ENCODE measurements around the gene CHST13.

Gene CHST13

GRCh38 chr3:126507886-126508285 lies 16.1 kb upstream of the CHST13 start:
- no peak for DNase-seq (ENCODE audit: low read depth, low spot score)
- H3K27ac ChIP-seq: no peak overlapping the region

- no peak for DNase-seq (ENCODE audit: low read depth, low spot score)
Observed at GRCh38 chr3:126508564-126508964, 15.4 kb upstream of the CHST13 start.

GRCh38 chr3:126509597-126510307 lies 14.2 kb upstream of the CHST13 start:
- DNase-seq (ENCODE audit: low read depth, low spot score): peak; percentile 10
- no peak overlapping the region for H3K27ac ChIP-seq

More at GRCh38 chr3:126508564-126508964, 15.4 kb upstream of the CHST13 start:
- H3K27ac ChIP-seq: no peak overlapping the region

GRCh38 chr3:126510308-126510910 lies 13.5 kb upstream of the CHST13 start:
- no peak overlapping the region for H3K27ac ChIP-seq
- DNase-seq (ENCODE audit: low read depth, low spot score): no peak

- DNase-seq (ENCODE audit: low read depth, low spot score): no peak
- no peak overlapping the region for H3K27ac ChIP-seq
Observed at GRCh38 chr3:126511291-126511690, 12.7 kb upstream of the CHST13 start.

GRCh38 chr3:126512026-126512425 lies 11.9 kb upstream of the CHST13 start:
- no peak for DNase-seq (ENCODE audit: low read depth, low spot score)
- no peak overlapping the region for H3K27ac ChIP-seq

GRCh38 chr3:126512916-126513650 lies 10.9 kb upstream of the CHST13 start:
- DNase-seq (ENCODE audit: low read depth, low spot score): no peak
- no peak overlapping the region for H3K27ac ChIP-seq

- no peak overlapping the region for H3K27ac ChIP-seq
- no peak for DNase-seq (ENCODE audit: low read depth, low spot score)
Observed at GRCh38 chr3:126514161-126514560, 9.8 kb upstream of the CHST13 start.

GRCh38 chr3:126515066-126515706 lies 8.8 kb upstream of the CHST13 start:
- H3K27ac ChIP-seq: no peak overlapping the region
- DNase-seq (ENCODE audit: low read depth, low spot score): no peak

- H3K27ac ChIP-seq: no peak overlapping the region
- DNase-seq (ENCODE audit: low read depth, low spot score): no peak
Observed at GRCh38 chr3:126516152-126516935, 7.6 kb upstream of the CHST13 start.

GRCh38 chr3:126516936-126517290 lies 7.0 kb upstream of the CHST13 start:
- DNase-seq (ENCODE audit: low read depth, low spot score): no peak
- H3K27ac ChIP-seq: no peak overlapping the region

GRCh38 chr3:126517291-126517951 lies 6.5 kb upstream of the CHST13 start, which contains the start of gene UROC1:
TSS of gene UROC1 (minus strand) at chr3:126517773. CDS start at chr3:126517719, 54 bp downstream.
- DNase-seq (ENCODE audit: low read depth, low spot score): no peak
- H3K27ac ChIP-seq: no peak within 1 kb of the TSS

GRCh38 chr3:126517986-126518778 lies 5.8 kb upstream of the CHST13 start:
- no peak overlapping the region for H3K27ac ChIP-seq
- no peak for DNase-seq (ENCODE audit: low read depth, low spot score)

GRCh38 chr3:126518779-126519177 lies 5.2 kb upstream of the CHST13 start:
- no peak for DNase-seq (ENCODE audit: low read depth, low spot score)
- no peak overlapping the region for H3K27ac ChIP-seq

- no peak overlapping the region for H3K27ac ChIP-seq
- no peak for DNase-seq (ENCODE audit: low read depth, low spot score)
Observed at GRCh38 chr3:126519506-126520455, 4.2 kb upstream of the CHST13 start.

- DNase-seq (ENCODE audit: low read depth, low spot score): no peak
- no peak overlapping the region for H3K27ac ChIP-seq
Observed at GRCh38 chr3:126521122-126521891, 2.6 kb upstream of the CHST13 start.

GRCh38 chr3:126522363-126522788 lies 1.6 kb upstream of the CHST13 start:
- DNase-seq (ENCODE audit: low read depth, low spot score): no peak
- no peak overlapping the region for H3K27ac ChIP-seq
